SK-N-SH (cell line): ENCODE results near the gene TMEM225B. TPM values are rescaled to one million over a fixed set of nuclear protein-coding genes. Genes with fewer than 3 reads are reported as not detected.
"Not testable (repeated sequence)": the region's sequence is repeated elsewhere in the genome, so short reads cannot be mapped to it uniquely, and the experiment has no call there.

Experiments
- CTCF ChIA-PET: fragments of 300-600, 350-600 bp; formaldehyde crosslinking; extraction: SDS; loops from one replicate; lab custom pipeline; 2021; lab: Yijun Ruan, JAX
- POLR2A ChIA-PET: fragments of 350-600 bp; sonication (Branson Sonifier 250); formaldehyde crosslinking; extraction: SDS; loops from one replicate; lab custom pipeline; 2020; ENCODE audit warnings: antibody characterized with exemption, inconsistent platforms; lab: Yijun Ruan, JAX
- DNase-seq: peaks from one replicate; pipeline ENCODE4 v3.0.0; 2012
- H2AFZ ChIP-seq: fragments of 200-600 bp; sonication (generic); 2 replicates; pipeline ENCODE4 v1.8.1; 2016; ENCODE audit warnings: antibody characterized with exemption, mild to moderate bottlenecking, low read depth
- H3F3A ChIP-seq: fragments of 200-600 bp; sonication (generic); replicated peaks from 2 replicates; pipeline ENCODE3; 2016; ENCODE audit warnings: antibody characterized with exemption, mild to moderate bottlenecking; ENCODE audit not compliant: insufficient read depth
- H3K27ac ChIP-seq, 2 experiments: fragments of 200-500 bp in 1 of 2; fragments of 200-600 bp in 1 of 2; sonication (Bioruptor generic) in 1 of 2; sonication (generic), shearing (Covaris generic) in 1 of 2; 2 replicates each; pipeline versions ENCODE4 v1.5.1 to v1.6.1; 2014 to 2016; ENCODE audit warnings: low read depth in 2 of 2, inconsistent platforms in 1 of 2, low read length in 1 of 2, mild to moderate bottlenecking in 1 of 2, mixed read lengths in 1 of 2
- H3K27me3 ChIP-seq: fragments of 200-600 bp; sonication (generic), shearing (Covaris generic); 2 replicates; pipeline ENCODE4 v1.6.1; 2016; ENCODE audit warnings: mixed run types; ENCODE audit not compliant: insufficient read depth
- H3K36me3 ChIP-seq, 2 experiments: fragments of 200-500 bp in 1 of 2; fragments of 200-600 bp in 1 of 2; sonication (Bioruptor generic) in 1 of 2; sonication (generic) in 1 of 2; replicated peaks in 1 of 2; 2 replicates each; pipeline versions ENCODE3 to v1.5.1; 2014 to 2016; ENCODE audit warnings: low read length in 1 of 2, mild to moderate bottlenecking in 1 of 2; ENCODE audit not compliant: insufficient read depth in 2 of 2, control insufficient read depth in 1 of 2
- H3K4me1 ChIP-seq, 2 experiments: fragments of 200-500 bp in 1 of 2; fragments of 200-600 bp in 1 of 2; sonication (Bioruptor generic) in 1 of 2; sonication (generic), shearing (Covaris generic) in 1 of 2; 2 replicates each; pipeline versions ENCODE4 v1.5.1 to v1.6.1; 2014 to 2016; ENCODE audit warnings: low read depth in 1 of 2, low read length in 1 of 2, mixed run types in 1 of 2; ENCODE audit not compliant: insufficient read depth in 2 of 2, control insufficient read depth in 1 of 2
- H3K4me2 ChIP-seq: fragments of 200-600 bp; sonication (generic), shearing (Covaris generic); 2 replicates; pipeline ENCODE4 v1.6.1; 2017; ENCODE audit warnings: mixed run types
- H3K4me3 ChIP-seq, 2 experiments: fragments of 200-500 bp in 1 of 2; fragments of 200-600 bp in 1 of 2; sonication (Bioruptor generic) in 1 of 2; sonication (generic), shearing (Covaris generic) in 1 of 2; 2 replicates each; pipeline versions ENCODE4 v1.5.1 to v1.8.1; 2014 to 2016; ENCODE audit warnings: low read depth in 2 of 2, inconsistent platforms in 1 of 2, low read length in 1 of 2, mild to moderate bottlenecking in 1 of 2, mixed read lengths in 1 of 2, moderate library complexity in 1 of 2
- H3K79me2 ChIP-seq: fragments of 200-600 bp; sonication (generic); 2 replicates; pipeline ENCODE4 v1.8.1; 2017; ENCODE audit warnings: mild to moderate bottlenecking; ENCODE audit not compliant: insufficient read depth
- H3K9ac ChIP-seq: fragments of 200-600 bp; sonication (generic); 2 replicates; pipeline ENCODE4 v1.6.1; 2017; ENCODE audit warnings: mixed run types
- H3K9me2 ChIP-seq: fragments of 200-600 bp; sonication (generic); 2 replicates; pipeline ENCODE4 v1.6.1; 2017; ENCODE audit warnings: mixed run types
- H3K9me3 ChIP-seq: fragments of 200-600 bp; sonication (generic); 2 replicates; pipeline ENCODE4 v1.6.1; 2017; ENCODE audit warnings: mixed run types, mild to moderate bottlenecking, moderate library complexity
- H4K20me1 ChIP-seq: fragments of 200-600 bp; sonication (generic); 2 replicates; pipeline ENCODE4 v1.6.1; 2017; ENCODE audit warnings: mild to moderate bottlenecking, mixed run types; ENCODE audit not compliant: insufficient read depth
- CHD2 ChIP-seq: fragments of 150-350 bp; IDR thresholded peaks from 2 replicates; pipeline ENCODE4 v1.6.1; 2018; ENCODE audit warnings: low read length; ENCODE audit not compliant: partially characterized antibody
- EZH2phosphoT487 ChIP-seq: fragments of 200-600 bp; sonication (generic); IDR thresholded peaks from 2 replicates; pipeline ENCODE4 v1.6.1; 2017; ENCODE audit warnings: low read depth, mixed run types, mild to moderate bottlenecking, antibody characterized with exemption, moderate library complexity, borderline replicate concordance
- FOXJ3 ChIP-seq: sonication (generic); formaldehyde crosslinking; IDR thresholded peaks from 2 replicates; pipeline ENCODE4 v1.5.1; 2020; ENCODE audit warnings: mild to moderate bottlenecking, missing genetic modification reagents
- FOXM1 ChIP-seq: IDR thresholded peaks from 2 replicates; pipeline ENCODE4 v1.4.0; 2012; ENCODE audit warnings: low read depth, mild to moderate bottlenecking
- JUND ChIP-seq: IDR thresholded peaks from 2 replicates; pipeline ENCODE4 v1.4.0; 2012
- NRF1 ChIP-seq: IDR thresholded peaks from 2 replicates; pipeline ENCODE4 v1.6.1; 2012; ENCODE audit warnings: low read depth, mild to moderate bottlenecking, low read length
- POLR2AphosphoS5 ChIP-seq: IDR thresholded peaks from 2 replicates; pipeline ENCODE4 v1.6.1; 2012; ENCODE audit warnings: low read depth, low read length
- RAD21 ChIP-seq: IDR thresholded peaks from 2 replicates; pipeline ENCODE4 v1.6.1; 2012; ENCODE audit warnings: mild to moderate bottlenecking, low read length
- SMC3 ChIP-seq: IDR thresholded peaks from 2 replicates; pipeline ENCODE4 v1.6.1; 2012; ENCODE audit warnings: low read depth, low read length, improper control_type of control experiment
- TCF12 ChIP-seq: IDR thresholded peaks from 2 replicates; pipeline ENCODE4 v1.4.0; 2012
- TEAD4 ChIP-seq: IDR thresholded peaks from 2 replicates; pipeline ENCODE4 v1.4.0; 2012; ENCODE audit warnings: mild to moderate bottlenecking, borderline replicate concordance; ENCODE audit not compliant: insufficient read depth
- WGBS: methylation state at CpG from one replicate; pipeline ENCODE4 v1.1.6; 2017; ENCODE audit warnings: low lambda C conversion rate; 5-methylcytosine and 5-hydroxymethylcytosine counted together
- polyA plus RNA-seq, 3 experiments: library from polyadenylated mRNA; depleted of rRNA; stranded (reverse); fragments of >200 nt; gene quantifications; 2 replicates each; pipeline ENCODE4 v1.2.3, GENCODE V29; 2012
- TF ChIP-seq, protein P1 (sequence below): IDR thresholded peaks from 2 replicates; pipeline ENCODE4; 2012
- TF ChIP-seq, protein P2 (sequence below): IDR thresholded peaks from 2 replicates; pipeline ENCODE4 v1.4.0; 2012; ENCODE audit warnings: low read depth, borderline replicate concordance
- TF ChIP-seq, protein P3 (sequence below): fragments of 150-350 bp; IDR thresholded peaks from 2 replicates; pipeline ENCODE4 v1.6.1; 2017; ENCODE audit warnings: antibody characterized with exemption, low read length, low read depth, borderline replicate concordance
- TF ChIP-seq, protein P4 (sequence below): fragments of 200-600 bp; sonication (generic); IDR thresholded peaks from 2 replicates; pipeline ENCODE4 v1.6.1; 2017; ENCODE audit warnings: antibody characterized with exemption, mild to moderate bottlenecking, moderate library complexity

Gene TMEM225B
- polyA plus RNA-seq, 1 of the 3 experiments (the other 2 are of a cell fraction), result 1.5 TPM

DNA sequence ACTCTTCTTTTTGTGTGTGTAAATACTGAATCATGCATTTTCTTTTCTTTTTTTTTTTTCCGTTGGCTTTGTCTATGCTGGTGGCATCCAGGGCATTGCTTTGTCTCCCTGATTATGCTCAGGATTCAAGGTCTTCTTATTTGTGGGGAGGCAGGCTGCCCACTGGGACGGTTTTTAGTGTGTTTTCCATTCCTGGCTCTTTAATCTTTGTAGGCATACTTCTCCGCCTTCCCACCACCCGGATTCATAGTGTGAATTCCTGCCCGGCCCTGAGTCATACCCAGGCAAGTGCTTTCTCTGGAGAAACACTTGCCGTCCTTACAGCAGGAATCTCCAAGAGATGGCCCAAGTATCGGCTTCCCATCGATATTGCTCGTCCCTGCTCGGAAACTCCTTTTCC lies 34.4 kb upstream of the TMEM225B start (continued):
- TF ChIP-seq NRF1 (no peak), JUND (peak; percentile 81), EZH2phosphoT487 (no peak), SMC3 (no peak)
- TF ChIP-seq, protein P1, sequence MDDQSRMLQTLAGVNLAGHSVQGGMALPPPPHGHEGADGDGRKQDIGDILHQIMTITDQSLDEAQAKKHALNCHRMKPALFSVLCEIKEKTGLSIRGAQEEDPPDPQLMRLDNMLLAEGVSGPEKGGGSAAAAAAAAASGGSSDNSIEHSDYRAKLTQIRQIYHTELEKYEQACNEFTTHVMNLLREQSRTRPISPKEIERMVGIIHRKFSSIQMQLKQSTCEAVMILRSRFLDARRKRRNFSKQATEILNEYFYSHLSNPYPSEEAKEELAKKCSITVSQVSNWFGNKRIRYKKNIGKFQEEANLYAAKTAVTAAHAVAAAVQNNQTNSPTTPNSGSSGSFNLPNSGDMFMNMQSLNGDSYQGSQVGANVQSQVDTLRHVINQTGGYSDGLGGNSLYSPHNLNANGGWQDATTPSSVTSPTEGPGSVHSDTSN, result 0 out of 2 replicates have a peak, but pooled peaks have one; percentile 23
- TF ChIP-seq, protein P2, sequence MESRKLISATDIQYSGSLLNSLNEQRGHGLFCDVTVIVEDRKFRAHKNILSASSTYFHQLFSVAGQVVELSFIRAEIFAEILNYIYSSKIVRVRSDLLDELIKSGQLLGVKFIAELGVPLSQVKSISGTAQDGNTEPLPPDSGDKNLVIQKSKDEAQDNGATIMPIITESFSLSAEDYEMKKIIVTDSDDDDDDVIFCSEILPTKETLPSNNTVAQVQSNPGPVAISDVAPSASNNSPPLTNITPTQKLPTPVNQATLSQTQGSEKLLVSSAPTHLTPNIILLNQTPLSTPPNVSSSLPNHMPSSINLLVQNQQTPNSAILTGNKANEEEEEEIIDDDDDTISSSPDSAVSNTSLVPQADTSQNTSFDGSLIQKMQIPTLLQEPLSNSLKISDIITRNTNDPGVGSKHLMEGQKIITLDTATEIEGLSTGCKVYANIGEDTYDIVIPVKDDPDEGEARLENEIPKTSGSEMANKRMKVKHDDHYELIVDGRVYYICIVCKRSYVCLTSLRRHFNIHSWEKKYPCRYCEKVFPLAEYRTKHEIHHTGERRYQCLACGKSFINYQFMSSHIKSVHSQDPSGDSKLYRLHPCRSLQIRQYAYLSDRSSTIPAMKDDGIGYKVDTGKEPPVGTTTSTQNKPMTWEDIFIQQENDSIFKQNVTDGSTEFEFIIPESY, result no peak

DNA sequence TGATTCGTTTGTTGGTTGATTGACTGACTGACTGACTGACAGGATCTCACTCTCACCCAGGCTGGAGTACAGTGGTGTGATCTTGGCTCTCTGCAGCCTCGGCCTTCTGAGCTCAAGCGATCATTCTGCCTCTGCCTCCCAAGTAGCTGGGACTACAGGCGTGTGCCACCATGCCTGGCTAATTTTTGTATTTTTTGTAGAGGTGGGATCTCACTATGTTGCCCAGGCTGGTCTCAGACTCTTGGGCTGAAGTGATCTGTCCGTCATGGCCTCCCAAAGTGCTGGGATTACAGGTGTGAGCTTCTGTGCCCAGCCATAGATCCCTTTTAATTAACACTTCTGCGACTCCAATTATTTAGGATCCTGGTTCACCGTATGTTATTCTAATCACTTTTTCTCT lies 29.3 kb upstream of the TMEM225B start:
- not testable (repeated sequence) for DNase-seq, H3K27ac ChIP-seq, H3K27me3 ChIP-seq, H2AFZ ChIP-seq, H3K9ac ChIP-seq, H3K4me3 ChIP-seq, H3K9me3 ChIP-seq, H3K4me2 ChIP-seq, H3K9me2 ChIP-seq, H3K4me1 ChIP-seq
- Histone ChIP-seq H4K20me1 (peaks cover 25% of the 10 kb centered on the region; the same call in 1 of the 2 replicates), H3K36me3 (peaks cover 75 to 95% of the 10 kb centered on the region in 2 experiments), H3F3A (peaks cover 21% of the 10 kb centered on the region), H3K79me2 (peaks cover 79% of the 10 kb centered on the region)
- POLR2A ChIA-PET, result interaction anchor here (0.7 to 1.3 kb wide), 2 partner anchors 10 to 12 kb away, joined by 3 read pairs; partner anchors contain the start of gene ZNF655
- WGBS, result 97% methylated on average over 7 of the region's 7 CpGs
- CTCF ChIA-PET, result interaction anchor here (0.6 to 4.4 kb wide), 2 partner anchors 11 to 178 kb away, joined by 3 to 27 read pairs; no protein-coding TSS in a partner anchor

DNA sequence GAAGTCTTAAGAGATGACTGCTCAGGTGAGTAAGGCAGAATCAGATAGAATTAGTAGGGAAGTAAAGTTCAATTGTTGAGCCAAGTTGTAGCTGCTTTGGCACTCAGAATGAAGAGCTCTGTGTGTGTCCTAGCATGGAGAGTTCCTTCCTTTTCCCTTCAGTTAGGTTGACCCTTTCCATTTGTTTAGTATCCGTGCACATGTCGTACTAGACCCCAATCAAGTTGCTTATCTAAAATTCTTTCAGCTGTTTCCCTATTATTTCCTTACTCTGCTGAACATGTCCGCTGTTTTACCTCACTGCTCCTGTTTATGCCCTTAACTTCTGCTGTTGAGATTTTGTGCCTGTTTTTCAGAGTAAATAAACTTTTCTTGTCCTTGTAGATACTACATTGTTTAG lies 26.3 kb upstream of the TMEM225B start:
- Histone ChIP-seq H3K4me1 (no peaks in the 10 kb centered on the region), H3K27ac (no peak overlapping the region), H3F3A (peaks cover 27% of the 10 kb centered on the region), H3K9me2 (no peaks in the 10 kb centered on the region), H3K27me3 (no peaks in the 10 kb centered on the region), H3K4me2 (no peak overlapping the region), H3K9me3 (no peaks in the 10 kb centered on the region), H3K4me3 (no peak overlapping the region), H3K9ac (no peak overlapping the region), H4K20me1 (peaks cover 20% of the 10 kb centered on the region; the same call in 1 of the 2 replicates), H3K36me3 (peaks cover 57 to 78% of the 10 kb centered on the region in 2 experiments), H2AFZ (no peak overlapping the region), H3K79me2 (peaks cover 49% of the 10 kb centered on the region)
- no peak for TF ChIP-seq POLR2AphosphoS5
- TF ChIP-seq, protein P1, result no peak
- TF ChIP-seq RAD21, result no peak
- no peak for TF ChIP-seq TCF12
- TF ChIP-seq TEAD4, result no peak
- TF ChIP-seq, protein P3, sequence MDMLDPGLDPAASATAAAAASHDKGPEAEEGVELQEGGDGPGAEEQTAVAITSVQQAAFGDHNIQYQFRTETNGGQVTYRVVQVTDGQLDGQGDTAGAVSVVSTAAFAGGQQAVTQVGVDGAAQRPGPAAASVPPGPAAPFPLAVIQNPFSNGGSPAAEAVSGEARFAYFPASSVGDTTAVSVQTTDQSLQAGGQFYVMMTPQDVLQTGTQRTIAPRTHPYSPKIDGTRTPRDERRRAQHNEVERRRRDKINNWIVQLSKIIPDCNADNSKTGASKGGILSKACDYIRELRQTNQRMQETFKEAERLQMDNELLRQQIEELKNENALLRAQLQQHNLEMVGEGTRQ, result no peak
- TF ChIP-seq FOXM1, result no peak
- TF ChIP-seq SMC3, result no peak
- TF ChIP-seq FOXJ3 (CRISPR knock-in tag), result no peak
- no peak for TF ChIP-seq CHD2
- TF ChIP-seq, protein P4, sequence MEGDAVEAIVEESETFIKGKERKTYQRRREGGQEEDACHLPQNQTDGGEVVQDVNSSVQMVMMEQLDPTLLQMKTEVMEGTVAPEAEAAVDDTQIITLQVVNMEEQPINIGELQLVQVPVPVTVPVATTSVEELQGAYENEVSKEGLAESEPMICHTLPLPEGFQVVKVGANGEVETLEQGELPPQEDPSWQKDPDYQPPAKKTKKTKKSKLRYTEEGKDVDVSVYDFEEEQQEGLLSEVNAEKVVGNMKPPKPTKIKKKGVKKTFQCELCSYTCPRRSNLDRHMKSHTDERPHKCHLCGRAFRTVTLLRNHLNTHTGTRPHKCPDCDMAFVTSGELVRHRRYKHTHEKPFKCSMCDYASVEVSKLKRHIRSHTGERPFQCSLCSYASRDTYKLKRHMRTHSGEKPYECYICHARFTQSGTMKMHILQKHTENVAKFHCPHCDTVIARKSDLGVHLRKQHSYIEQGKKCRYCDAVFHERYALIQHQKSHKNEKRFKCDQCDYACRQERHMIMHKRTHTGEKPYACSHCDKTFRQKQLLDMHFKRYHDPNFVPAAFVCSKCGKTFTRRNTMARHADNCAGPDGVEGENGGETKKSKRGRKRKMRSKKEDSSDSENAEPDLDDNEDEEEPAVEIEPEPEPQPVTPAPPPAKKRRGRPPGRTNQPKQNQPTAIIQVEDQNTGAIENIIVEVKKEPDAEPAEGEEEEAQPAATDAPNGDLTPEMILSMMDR, result no peak
- TF ChIP-seq, protein P2, result no peak
- TF ChIP-seq EZH2phosphoT487, result no peak
- ChIA-PET POLR2A (interaction anchor here (1.6 kb wide), 1 partner anchor 13 kb away, joined by 7 read pairs; the partner anchor contains the start of gene ZNF655), CTCF (interaction anchor here (1.6 to 4.4 kb wide), 3 partner anchors 8 to 21 kb away, joined by 5 to 27 read pairs (median 5); partner anchors contain the start of gene ZNF655)
- 99% methylated on average over 3 of the region's 3 CpGs for WGBS
- no peak for DNase-seq
